SK-N-MC (cell line): ENCODE measurements around the gene ARHGAP26.
"Not testable (repeated sequence)": the region's sequence is repeated elsewhere in the genome, so short reads cannot be mapped to it uniquely, and the experiment has no call there.

ENCODE experiments used
- EZH2 ChIP-seq: fragments of 200-600 bp; sonication (generic); IDR thresholded peaks from one replicate; pipeline ENCODE4 v1.6.1; 2017; ENCODE audit warnings: antibody characterized with exemption
- FOXP2 ChIP-seq: optimal IDR thresholded peaks from 2 replicates; pipeline ENCODE3; 2011; ENCODE audit warnings: mild to moderate bottlenecking, moderate library complexity; ENCODE audit not compliant: insufficient read depth; ENCODE audit errors: extremely low read length, control extremely low read depth
- POLR2AphosphoS5 ChIP-seq: IDR thresholded peaks from 2 replicates; pipeline ENCODE4 v1.6.1; 2012; ENCODE audit warnings: mild to moderate bottlenecking, low read depth, low read length, borderline replicate concordance

GRCh38 chr5:142928999-142929398 is 158.8 kb downstream of the ARHGAP26 start:
- not testable (repeated sequence) for TF ChIP-seq EZH2, POLR2AphosphoS5, FOXP2
